NCI-H2171 treated with DMSO at 0.1 percent for 48 hours (cell line): ENCODE measurements around the gene CLMN.
"Not testable (repeated sequence)": the region's sequence is repeated elsewhere in the genome, so short reads cannot be mapped to it uniquely, and the experiment has no call there.

Experiments used
- DNase-seq: peaks from one replicate; lab custom pipeline; 2025; lab: John Stamatoyannopoulos, UW

CLMN gene

GRCh38 chr14:95157327-95158189, 162.2 kb downstream of the CLMN start, which contains the start of gene DICER1:
Gene DICER1 (minus strand): TSS chr14:95157529. CDS start chr14:95133458, 24,071 bp downstream.
- DNase-seq, result peak; percentile 89

- DNase-seq, result no peak
Observed at GRCh38 chr14:95157048-95157326, 162.7 kb downstream of the CLMN start.

GRCh38 chr14:95156161-95157047, 163.3 kb downstream of the CLMN start:
- DNase-seq, result peak; percentile 34

GRCh38 chr14:95155045-95155444, 164.7 kb downstream of the CLMN start:
- DNase-seq, result no peak

GRCh38 chr14:95153866-95154265, 165.8 kb downstream of the CLMN start:
- DNase-seq, result no peak

- no peak for DNase-seq
Observed at GRCh38 chr14:95151561-95151960, 168.1 kb downstream of the CLMN start.

- DNase-seq, result no peak
Observed at GRCh38 chr14:95150910-95151309, 168.8 kb downstream of the CLMN start.

- no peak for DNase-seq
Observed at GRCh38 chr14:95149441-95149840, 170.3 kb downstream of the CLMN start.

GRCh38 chr14:95147597-95147996, 172.1 kb downstream of the CLMN start:
- no peak for DNase-seq

GRCh38 chr14:95146079-95146771, 173.5 kb downstream of the CLMN start:
- DNase-seq, result no peak

GRCh38 chr14:95144849-95145248, 174.9 kb downstream of the CLMN start:
- DNase-seq, result no peak

- DNase-seq, result no peak
Observed at GRCh38 chr14:95143808-95144620, 175.7 kb downstream of the CLMN start.

- DNase-seq, result no peak
Observed at GRCh38 chr14:95142208-95142607, 177.5 kb downstream of the CLMN start.

GRCh38 chr14:95141684-95142083, 178.0 kb downstream of the CLMN start:
- DNase-seq, result no peak

GRCh38 chr14:95140060-95140858, 179.4 kb downstream of the CLMN start:
- no peak for DNase-seq

- no peak for DNase-seq
Observed at GRCh38 chr14:95138876-95139275, 180.8 kb downstream of the CLMN start.

GRCh38 chr14:95138455-95138854, 181.3 kb downstream of the CLMN start:
- DNase-seq, result not testable (repeated sequence)

GRCh38 chr14:95137804-95138167, 181.9 kb downstream of the CLMN start:
- DNase-seq, result no peak

GRCh38 chr14:95137164-95137803, 182.4 kb downstream of the CLMN start:
- DNase-seq, result no peak

GRCh38 chr14:95136631-95137030, 183.1 kb downstream of the CLMN start:
- no peak for DNase-seq
